Erythroblast (primary cell): Measurements from ENCODE around the gene NPRL2.

Source experiments
- DNase-seq, 2 experiments: peaks; one replicate each; lab custom pipeline; 2025; lab: John Stamatoyannopoulos, UW
- GATA1 ChIP-seq: IDR thresholded peaks from 2 replicates; pipeline ENCODE4 v1.6.1; 2011; ENCODE audit warnings: low read depth, mild to moderate bottlenecking, control low read depth, low read length, moderate library complexity
- POLR2A ChIP-seq: IDR thresholded peaks from 2 replicates; pipeline ENCODE4 v1.6.1; 2011; ENCODE audit warnings: mild to moderate bottlenecking, low read length

NPRL2 gene

GRCh38 chr3:50324351-50325112 is 26.0 kb downstream of the NPRL2 start:
- no peak for TF ChIP-seq POLR2A
- no peak for TF ChIP-seq GATA1
- DNase-seq: peak; percentile 78 to 82

- DNase-seq: no peak
- TF ChIP-seq GATA1 (no peak), POLR2A (no peak)
Measured at GRCh38 chr3:50323614-50324199, 26.9 kb downstream of the NPRL2 start.

- TF ChIP-seq GATA1 (no peak), POLR2A (no peak)
- DNase-seq: no peak
Measured at GRCh38 chr3:50323092-50323600, 27.4 kb downstream of the NPRL2 start.

GRCh38 chr3:50322386-50323091 is 28.0 kb downstream of the NPRL2 start, which contains the start of gene HYAL2:
Gene HYAL2 (minus strand): TSS chr3:50322745. CDS start chr3:50320489, 2,256 bp downstream.
- no peak for DNase-seq
- no peak for TF ChIP-seq POLR2A
- no peak for TF ChIP-seq GATA1

- no peak for DNase-seq
- TF ChIP-seq POLR2A (no peak), GATA1 (no peak)
Measured at GRCh38 chr3:50322115-50322385, 28.5 kb downstream of the NPRL2 start.

GRCh38 chr3:50321336-50322114 is 29.1 kb downstream of the NPRL2 start:
- peak; percentile 90 to 93 for DNase-seq
- TF ChIP-seq POLR2A: peak; percentile 54
- no peak for TF ChIP-seq GATA1

- DNase-seq: peak; percentile 83 to 88
- TF ChIP-seq GATA1 (no peak), POLR2A (no peak)
Measured at GRCh38 chr3:50320853-50321335, 29.7 kb downstream of the NPRL2 start.

GRCh38 chr3:50319894-50320625 is 30.5 kb downstream of the NPRL2 start:
- DNase-seq: no peak
- TF ChIP-seq POLR2A: no peak
- no peak for TF ChIP-seq GATA1

GRCh38 chr3:50319181-50319893 is 31.2 kb downstream of the NPRL2 start:
- TF ChIP-seq GATA1 (no peak), POLR2A (no peak)
- no peak for DNase-seq

- TF ChIP-seq GATA1: no peak
- no peak for TF ChIP-seq POLR2A
- no peak for DNase-seq
Measured at GRCh38 chr3:50318615-50319014, 32.0 kb downstream of the NPRL2 start.

GRCh38 chr3:50318163-50318562 is 32.4 kb downstream of the NPRL2 start:
- no peak for DNase-seq
- TF ChIP-seq POLR2A: no peak
- TF ChIP-seq GATA1: no peak

- TF ChIP-seq POLR2A (no peak), GATA1 (no peak)
- no peak for DNase-seq
Measured at GRCh38 chr3:50317300-50317699, 33.3 kb downstream of the NPRL2 start.
